Activated naive CD8-positive, alpha-beta T cell treated with anti-CD3 and anti-CD28 coated beads, Interleukin-2, amount 50 U/mL, for 24 hours (primary cell): ENCODE measurements around the gene MBD6.
A peak's percentile ranks its signal among the peaks of the same experiment; 100 is the strongest.
"Not testable (repeated sequence)": the region's sequence is repeated elsewhere in the genome, so short reads cannot be mapped to it uniquely, and the experiment has no call there.

Experiments
- ATAC-seq: fragments of 150-1000 bp; cut with Tn5 transposase; one replicate; pipeline ENCODE4 v1.10.0; 2021
- DNase-seq: peaks from one replicate; pipeline ENCODE4 v3.0.0; 2021
- H3K27ac Mint-ChIP-seq: one replicate; pipeline ENCODE4 v1.8.0; 2021; ENCODE audit warnings: mild to moderate bottlenecking, mixed read lengths
- H3K27me3 Mint-ChIP-seq: one replicate; pipeline ENCODE4 v1.8.0; 2021; ENCODE audit warnings: mixed read lengths
- H3K36me3 Mint-ChIP-seq: one replicate; pipeline ENCODE4 v1.8.0; 2021; ENCODE audit warnings: low read depth, mixed read lengths
- H3K4me1 Mint-ChIP-seq: one replicate; pipeline ENCODE4 v1.8.0; 2021; ENCODE audit warnings: mixed read lengths
- H3K4me3 Mint-ChIP-seq: one replicate; pipeline ENCODE4 v1.8.0; 2021; ENCODE audit warnings: mild to moderate bottlenecking, moderate library complexity, mixed read lengths
- H3K9me3 Mint-ChIP-seq: one replicate; pipeline ENCODE4 v1.8.0; 2021; ENCODE audit warnings: mixed read lengths

Gene MBD6

GRCh38 chr12:57481671-57482070, 41.0 kb upstream of the MBD6 start:
- no peak for DNase-seq
- Mint-ChIP-seq H3K4me3 (no peak overlapping the region), H3K4me1 (peaks cover 55% of the 10 kb centered on the region)

GRCh38 chr12:57483466-57483865, 39.2 kb upstream of the MBD6 start:
- Mint-ChIP-seq H3K4me3 (no peak overlapping the region), H3K36me3 (peaks cover 15% of the 10 kb centered on the region), H3K27ac (peak overlapping the region; percentile 50), H3K27me3 (no peaks in the 10 kb centered on the region), H3K9me3 (no peaks in the 10 kb centered on the region), H3K4me1 (peaks cover 51% of the 10 kb centered on the region)
- DNase-seq (no peak), ATAC-seq (no peak)

More at GRCh38 chr12:57481671-57482070, 41.0 kb upstream of the MBD6 start:
- H3K36me3 Mint-ChIP-seq: peaks cover 19% of the 10 kb centered on the region
- ATAC-seq: no peak
- H3K27ac Mint-ChIP-seq: peak overlapping the region; percentile 98
- H3K27me3 Mint-ChIP-seq: no peaks in the 10 kb centered on the region
- no peaks in the 10 kb centered on the region for H3K9me3 Mint-ChIP-seq

GRCh38 chr12:57485695-57486094, 36.9 kb upstream of the MBD6 start:
- H3K36me3 Mint-ChIP-seq: peaks cover 33% of the 10 kb centered on the region
- DNase-seq (no peak), ATAC-seq (no peak)
- no peak overlapping the region for H3K4me3 Mint-ChIP-seq
- H3K4me1 Mint-ChIP-seq: peaks cover 45% of the 10 kb centered on the region
- no peak overlapping the region for H3K27ac Mint-ChIP-seq
- H3K9me3 Mint-ChIP-seq: no peaks in the 10 kb centered on the region
- no peaks in the 10 kb centered on the region for H3K27me3 Mint-ChIP-seq

- Mint-ChIP-seq H3K27ac (peak overlapping the region; percentile 93), H3K4me1 (peaks cover 39% of the 10 kb centered on the region)
- no peak for ATAC-seq
Observed at GRCh38 chr12:57487055-57487596, 35.5 kb upstream of the MBD6 start.

GRCh38 chr12:57487597-57488401, 34.8 kb upstream of the MBD6 start, which contains the start of gene MARS1:
Gene MARS1 (plus strand): TSS chr12:57488068. CDS start chr12:57488091, 23 bp downstream.
- peak; percentile 91 for DNase-seq
- Mint-ChIP-seq H3K9me3 (no peaks in the 10 kb centered on the region), H3K27me3 (no peaks in the 10 kb centered on the region), H3K4me3 (peak within 1 kb of the TSS; percentile 97), H3K4me1 (peaks cover 38% of the 10 kb centered on the region), H3K36me3 (peaks cover 49% of the 10 kb centered on the region), H3K27ac (peak within 1 kb of the TSS; percentile 93)
- peak; percentile 97 for ATAC-seq

More at GRCh38 chr12:57487055-57487596, 35.5 kb upstream of the MBD6 start:
- no peaks in the 10 kb centered on the region for H3K9me3 Mint-ChIP-seq
- DNase-seq: no peak
- H3K36me3 Mint-ChIP-seq: peaks cover 43% of the 10 kb centered on the region
- H3K27me3 Mint-ChIP-seq: no peaks in the 10 kb centered on the region
- H3K4me3 Mint-ChIP-seq: peak overlapping the region; percentile 97

- H3K4me3 Mint-ChIP-seq: peak overlapping the region; percentile 97
- H3K9me3 Mint-ChIP-seq: no peaks in the 10 kb centered on the region
- H3K27ac Mint-ChIP-seq: peak overlapping the region; percentile 93
- peaks cover 32% of the 10 kb centered on the region for H3K4me1 Mint-ChIP-seq
- peaks cover 52% of the 10 kb centered on the region for H3K36me3 Mint-ChIP-seq
- no peaks in the 10 kb centered on the region for H3K27me3 Mint-ChIP-seq
- ATAC-seq (no peak), DNase-seq (no peak)
Observed at GRCh38 chr12:57488402-57489156, 34.0 kb upstream of the MBD6 start.

GRCh38 chr12:57489157-57489641, 33.4 kb upstream of the MBD6 start:
- DNase-seq (no peak), ATAC-seq (no peak)
- no peaks in the 10 kb centered on the region for H3K27me3 Mint-ChIP-seq
- H3K27ac Mint-ChIP-seq: peak overlapping the region; percentile 93
- H3K4me3 Mint-ChIP-seq: peak overlapping the region; percentile 97
- H3K36me3 Mint-ChIP-seq: peaks cover 55% of the 10 kb centered on the region
- no peaks in the 10 kb centered on the region for H3K9me3 Mint-ChIP-seq
- peaks cover 32% of the 10 kb centered on the region for H3K4me1 Mint-ChIP-seq

GRCh38 chr12:57490126-57490525, 32.5 kb upstream of the MBD6 start:
- Mint-ChIP-seq H3K36me3 (peaks cover 55% of the 10 kb centered on the region), H3K27ac (peak overlapping the region; percentile 93), H3K4me3 (peak overlapping the region; percentile 97), H3K27me3 (no peaks in the 10 kb centered on the region), H3K4me1 (peaks cover 32% of the 10 kb centered on the region), H3K9me3 (no peaks in the 10 kb centered on the region)
- DNase-seq: no peak
- no peak for ATAC-seq

- Mint-ChIP-seq H3K9me3 (no peaks in the 10 kb centered on the region), H3K4me3 (peak overlapping the region; percentile 1), H3K27me3 (no peaks in the 10 kb centered on the region), H3K4me1 (peaks cover 32% of the 10 kb centered on the region), H3K36me3 (peaks cover 58% of the 10 kb centered on the region), H3K27ac (no peak overlapping the region)
- no peak for DNase-seq
- ATAC-seq: no peak
Observed at GRCh38 chr12:57491393-57492280, 31.0 kb upstream of the MBD6 start.

- not testable (repeated sequence) for H3K4me3 Mint-ChIP-seq, DNase-seq, H3K27me3 Mint-ChIP-seq, ATAC-seq, H3K9me3 Mint-ChIP-seq, H3K27ac Mint-ChIP-seq
- H3K4me1 Mint-ChIP-seq: peaks cover 12% of the 10 kb centered on the region
- H3K36me3 Mint-ChIP-seq: peaks cover 64% of the 10 kb centered on the region
Observed at GRCh38 chr12:57495051-57495701, 27.4 kb upstream of the MBD6 start.

- ATAC-seq (no peak), DNase-seq (no peak)
- Mint-ChIP-seq H3K9me3 (no peaks in the 10 kb centered on the region), H3K36me3 (peaks cover 64% of the 10 kb centered on the region), H3K4me1 (peaks cover 6% of the 10 kb centered on the region), H3K4me3 (no peak overlapping the region), H3K27ac (no peak overlapping the region), H3K27me3 (no peaks in the 10 kb centered on the region)
Observed at GRCh38 chr12:57496822-57497221, 25.8 kb upstream of the MBD6 start.

- Mint-ChIP-seq H3K4me3 (no peak overlapping the region), H3K36me3 (peaks cover 63% of the 10 kb centered on the region), H3K27me3 (no peaks in the 10 kb centered on the region), H3K27ac (no peak overlapping the region), H3K9me3 (no peaks in the 10 kb centered on the region), H3K4me1 (peaks cover 6% of the 10 kb centered on the region)
- DNase-seq (no peak), ATAC-seq (no peak)
Observed at GRCh38 chr12:57497223-57498131, 25.1 kb upstream of the MBD6 start.

- Mint-ChIP-seq H3K27me3 (no peaks in the 10 kb centered on the region), H3K4me3 (no peak overlapping the region), H3K36me3 (peaks cover 60% of the 10 kb centered on the region), H3K9me3 (no peaks in the 10 kb centered on the region), H3K4me1 (peaks cover 3% of the 10 kb centered on the region), H3K27ac (peak overlapping the region; percentile 30)
- ATAC-seq (no peak), DNase-seq (no peak)
Observed at GRCh38 chr12:57498132-57498502, 24.5 kb upstream of the MBD6 start.
